DMS114 treated with DMSO at 0.1 percent for 48 hours (cell line): ENCODE measurements around the gene SCAMP1.
"Not testable (repeated sequence)": the region's sequence is repeated elsewhere in the genome, so short reads cannot be mapped to it uniquely, and the experiment has no call there.

Source experiments
- DNase-seq: peaks from one replicate; lab custom pipeline; 2025; ENCODE audit not compliant: unreplicated experiment; lab: John Stamatoyannopoulos, UW

SCAMP1 gene

GRCh38 chr5:78359831-78360673, at the start of gene SCAMP1:
Gene SCAMP1 (plus strand): TSS chr5:78360617. CDS start chr5:78360672, 55 bp downstream.
- peak; percentile 79 for DNase-seq

- DNase-seq, result no peak
Observed at GRCh38 chr5:78317515-78317914, 42.9 kb upstream of the SCAMP1 start.

GRCh38 chr5:78318337-78318736, 42.1 kb upstream of the SCAMP1 start:
- no peak for DNase-seq

- DNase-seq, result no peak
Observed at GRCh38 chr5:78320401-78320800, 40.0 kb upstream of the SCAMP1 start.

- no peak for DNase-seq
Observed at GRCh38 chr5:78323241-78323640, 37.2 kb upstream of the SCAMP1 start.

GRCh38 chr5:78326930-78327329, 33.5 kb upstream of the SCAMP1 start:
- no peak for DNase-seq

GRCh38 chr5:78327761-78328510, 32.5 kb upstream of the SCAMP1 start:
- no peak for DNase-seq

GRCh38 chr5:78328585-78329173, 31.7 kb upstream of the SCAMP1 start:
- DNase-seq, result no peak

GRCh38 chr5:78331523-78332080, 28.8 kb upstream of the SCAMP1 start:
- DNase-seq, result no peak

- no peak for DNase-seq
Observed at GRCh38 chr5:78334811-78335210, 25.6 kb upstream of the SCAMP1 start.

GRCh38 chr5:78335976-78336375, 24.4 kb upstream of the SCAMP1 start:
- DNase-seq, result no peak

- no peak for DNase-seq
Observed at GRCh38 chr5:78336698-78337097, 23.7 kb upstream of the SCAMP1 start.

GRCh38 chr5:78339617-78340436, 20.6 kb upstream of the SCAMP1 start:
- no peak for DNase-seq

- DNase-seq, result no peak
Observed at GRCh38 chr5:78341440-78341839, 19.0 kb upstream of the SCAMP1 start.

- DNase-seq, result no peak
Observed at GRCh38 chr5:78345485-78345884, 14.9 kb upstream of the SCAMP1 start.

- no peak for DNase-seq
Observed at GRCh38 chr5:78353520-78353919, 6.9 kb upstream of the SCAMP1 start.

GRCh38 chr5:78354066-78354670, 6.2 kb upstream of the SCAMP1 start:
- no peak for DNase-seq

GRCh38 chr5:78355561-78355960, 4.9 kb upstream of the SCAMP1 start:
- no peak for DNase-seq

GRCh38 chr5:78359455-78359830, 974 bp upstream of the SCAMP1 start:
- DNase-seq, result not testable (repeated sequence)

- DNase-seq, result no peak
Observed at GRCh38 chr5:78360674-78360923, 182 bp downstream of the SCAMP1 start.
